Activated CD8-positive, alpha-beta memory T cell treated with anti-CD3 and anti-CD28 coated beads, Interleukin-2, amount 50 U/mL, for 4 hours (primary cell): Measurements from ENCODE around the gene GNS.

Experiments
- DNase-seq: peaks from one replicate; pipeline ENCODE4 v3.0.0-alpha.2; 2020

GNS gene

GRCh38 chr12:64671681-64672080, 87.5 kb downstream of the GNS start:
- DNase-seq: no peak

GRCh38 chr12:64670919-64671639, 88.1 kb downstream of the GNS start:
- DNase-seq: no peak

GRCh38 chr12:64670019-64670418, 89.2 kb downstream of the GNS start:
- no peak for DNase-seq

GRCh38 chr12:64669270-64669842, 89.8 kb downstream of the GNS start:
- no peak for DNase-seq

DNA sequence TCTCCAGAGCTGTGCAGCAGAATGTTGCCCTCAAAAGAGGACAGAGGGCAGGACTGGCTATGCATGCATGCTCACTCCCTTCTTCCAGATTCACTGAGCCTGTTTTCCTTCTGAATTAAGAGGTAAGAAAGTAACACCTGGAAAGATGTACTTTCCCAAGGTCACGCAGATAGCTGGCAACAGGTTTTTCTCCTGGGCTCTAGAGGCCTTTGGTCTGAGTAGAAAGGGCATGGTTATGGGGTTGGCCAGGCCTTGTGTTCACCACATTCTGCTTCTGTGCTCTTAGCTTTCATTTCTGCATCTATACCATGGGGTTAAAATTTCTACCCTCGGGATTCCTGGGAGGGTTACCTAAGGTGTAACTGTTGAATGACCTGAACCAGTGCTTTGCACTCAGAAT, 91.4 kb downstream of the GNS start:
- no peak for DNase-seq

- no peak for DNase-seq
Observed at GRCh38 chr12:64666054-64666914, 92.9 kb downstream of the GNS start.

DNA sequence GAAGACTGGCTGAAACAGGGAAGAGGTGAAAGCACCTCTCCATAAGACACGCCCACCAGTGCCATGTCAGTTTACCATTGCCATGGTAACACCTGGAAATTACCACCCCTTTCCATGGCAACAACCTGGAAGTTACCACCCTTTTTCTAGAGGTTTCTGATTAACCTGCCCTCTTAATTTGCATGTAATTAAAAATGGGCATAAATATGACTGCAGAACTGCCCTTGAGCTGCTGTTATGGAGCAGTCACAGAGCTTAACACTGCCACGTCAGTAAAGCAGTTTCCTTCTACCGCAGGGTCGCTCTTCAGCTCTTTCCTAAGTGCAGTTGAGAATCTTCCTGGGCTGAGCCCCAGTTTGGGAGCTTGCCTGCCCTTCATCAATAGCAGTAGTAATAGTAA, 93.7 kb downstream of the GNS start:
- DNase-seq: no peak
